SK-N-SH (cell line): ENCODE data around the gene ARHGEF12. TPM values are rescaled to one million over a fixed set of nuclear protein-coding genes. Genes with fewer than 3 reads are reported as not detected.

ENCODE experiments used
- CTCF ChIA-PET: fragments of 300-600, 350-600 bp; formaldehyde crosslinking; extraction: SDS; loops from one replicate; lab custom pipeline; 2021; lab: Yijun Ruan, JAX
- POLR2A ChIA-PET: fragments of 350-600 bp; sonication (Branson Sonifier 250); formaldehyde crosslinking; extraction: SDS; loops from one replicate; lab custom pipeline; 2020; ENCODE audit warnings: antibody characterized with exemption, inconsistent platforms; lab: Yijun Ruan, JAX
- DNase-seq: peaks from one replicate; pipeline ENCODE4 v3.0.0; 2012
- H2AFZ ChIP-seq: fragments of 200-600 bp; sonication (generic); 2 replicates; pipeline ENCODE4 v1.8.1; 2016; ENCODE audit warnings: antibody characterized with exemption, mild to moderate bottlenecking, low read depth
- H3F3A ChIP-seq: fragments of 200-600 bp; sonication (generic); replicated peaks from 2 replicates; pipeline ENCODE3; 2016; ENCODE audit warnings: antibody characterized with exemption, mild to moderate bottlenecking; ENCODE audit not compliant: insufficient read depth
- H3K27ac ChIP-seq, 2 experiments: fragments of 200-500 bp in 1 of 2; fragments of 200-600 bp in 1 of 2; sonication (Bioruptor generic) in 1 of 2; sonication (generic), shearing (Covaris generic) in 1 of 2; 2 replicates each; pipeline versions ENCODE4 v1.5.1 to v1.6.1; 2014 to 2016; ENCODE audit warnings: low read depth in 2 of 2, inconsistent platforms in 1 of 2, low read length in 1 of 2, mild to moderate bottlenecking in 1 of 2, mixed read lengths in 1 of 2
- H3K27me3 ChIP-seq: fragments of 200-600 bp; sonication (generic), shearing (Covaris generic); 2 replicates; pipeline ENCODE4 v1.6.1; 2016; ENCODE audit warnings: mixed run types; ENCODE audit not compliant: insufficient read depth
- H3K36me3 ChIP-seq, 2 experiments: fragments of 200-500 bp in 1 of 2; fragments of 200-600 bp in 1 of 2; sonication (Bioruptor generic) in 1 of 2; sonication (generic) in 1 of 2; replicated peaks in 1 of 2; 2 replicates each; pipeline versions ENCODE3 to v1.5.1; 2014 to 2016; ENCODE audit warnings: low read length in 1 of 2, mild to moderate bottlenecking in 1 of 2; ENCODE audit not compliant: insufficient read depth in 2 of 2, control insufficient read depth in 1 of 2
- H3K4me1 ChIP-seq, 2 experiments: fragments of 200-500 bp in 1 of 2; fragments of 200-600 bp in 1 of 2; sonication (Bioruptor generic) in 1 of 2; sonication (generic), shearing (Covaris generic) in 1 of 2; 2 replicates each; pipeline versions ENCODE4 v1.5.1 to v1.6.1; 2014 to 2016; ENCODE audit warnings: low read depth in 1 of 2, low read length in 1 of 2, mixed run types in 1 of 2; ENCODE audit not compliant: insufficient read depth in 2 of 2, control insufficient read depth in 1 of 2
- H3K4me2 ChIP-seq: fragments of 200-600 bp; sonication (generic), shearing (Covaris generic); 2 replicates; pipeline ENCODE4 v1.6.1; 2017; ENCODE audit warnings: mixed run types
- H3K4me3 ChIP-seq, 2 experiments: fragments of 200-500 bp in 1 of 2; fragments of 200-600 bp in 1 of 2; sonication (Bioruptor generic) in 1 of 2; sonication (generic), shearing (Covaris generic) in 1 of 2; 2 replicates each; pipeline versions ENCODE4 v1.5.1 to v1.8.1; 2014 to 2016; ENCODE audit warnings: low read depth in 2 of 2, inconsistent platforms in 1 of 2, low read length in 1 of 2, mild to moderate bottlenecking in 1 of 2, mixed read lengths in 1 of 2, moderate library complexity in 1 of 2
- H3K79me2 ChIP-seq: fragments of 200-600 bp; sonication (generic); 2 replicates; pipeline ENCODE4 v1.8.1; 2017; ENCODE audit warnings: mild to moderate bottlenecking; ENCODE audit not compliant: insufficient read depth
- H3K9ac ChIP-seq: fragments of 200-600 bp; sonication (generic); 2 replicates; pipeline ENCODE4 v1.6.1; 2017; ENCODE audit warnings: mixed run types
- H3K9me2 ChIP-seq: fragments of 200-600 bp; sonication (generic); 2 replicates; pipeline ENCODE4 v1.6.1; 2017; ENCODE audit warnings: mixed run types
- H3K9me3 ChIP-seq: fragments of 200-600 bp; sonication (generic); 2 replicates; pipeline ENCODE4 v1.6.1; 2017; ENCODE audit warnings: mixed run types, mild to moderate bottlenecking, moderate library complexity
- H4K20me1 ChIP-seq: fragments of 200-600 bp; sonication (generic); 2 replicates; pipeline ENCODE4 v1.6.1; 2017; ENCODE audit warnings: mild to moderate bottlenecking, mixed run types; ENCODE audit not compliant: insufficient read depth
- CHD2 ChIP-seq: fragments of 150-350 bp; IDR thresholded peaks from 2 replicates; pipeline ENCODE4 v1.6.1; 2018; ENCODE audit warnings: low read length; ENCODE audit not compliant: partially characterized antibody
- FOXJ3 ChIP-seq: sonication (generic); formaldehyde crosslinking; IDR thresholded peaks from 2 replicates; pipeline ENCODE4 v1.5.1; 2020; ENCODE audit warnings: mild to moderate bottlenecking, missing genetic modification reagents
- FOXM1 ChIP-seq: IDR thresholded peaks from 2 replicates; pipeline ENCODE4 v1.4.0; 2012; ENCODE audit warnings: low read depth, mild to moderate bottlenecking
- GABPA ChIP-seq: IDR thresholded peaks from 2 replicates; pipeline ENCODE4 v1.4.0; 2012; ENCODE audit warnings: low read depth, mild to moderate bottlenecking
- GATA2 ChIP-seq: sonication (generic); formaldehyde crosslinking; IDR thresholded peaks from 2 replicates; pipeline ENCODE4 v1.5.0; 2020; ENCODE audit warnings: mild to moderate bottlenecking, missing genetic modification reagents
- IRF3 ChIP-seq: fragments of 150-350 bp; IDR thresholded peaks from 2 replicates; pipeline ENCODE4 v1.6.1; 2016; ENCODE audit warnings: mild to moderate bottlenecking, low read depth, low read length
- JUND ChIP-seq: IDR thresholded peaks from 2 replicates; pipeline ENCODE4 v1.4.0; 2012
- MEF2A ChIP-seq: IDR thresholded peaks from 2 replicates; pipeline ENCODE4 v1.4.0; 2012; ENCODE audit warnings: low read depth, borderline replicate concordance
- NFIC ChIP-seq: IDR thresholded peaks from 2 replicates; pipeline ENCODE4 v1.4.0; 2012; ENCODE audit warnings: borderline replicate concordance
- NRF1 ChIP-seq: IDR thresholded peaks from 2 replicates; pipeline ENCODE4 v1.6.1; 2012; ENCODE audit warnings: low read depth, mild to moderate bottlenecking, low read length
- PBX3 ChIP-seq: IDR thresholded peaks from 2 replicates; pipeline ENCODE4; 2012
- POLR2AphosphoS5 ChIP-seq: IDR thresholded peaks from 2 replicates; pipeline ENCODE4 v1.6.1; 2012; ENCODE audit warnings: low read depth, low read length
- RAD21 ChIP-seq: IDR thresholded peaks from 2 replicates; pipeline ENCODE4 v1.6.1; 2012; ENCODE audit warnings: mild to moderate bottlenecking, low read length
- RCOR1 ChIP-seq: fragments of 150-350 bp; IDR thresholded peaks from 2 replicates; pipeline ENCODE4 v1.6.1; 2017; ENCODE audit warnings: antibody characterized with exemption, low read length
- RFX5 ChIP-seq: IDR thresholded peaks from 2 replicates; pipeline ENCODE4 v1.6.1; 2012; ENCODE audit warnings: mild to moderate bottlenecking, improper control_type of control experiment, low read length
- RXRA ChIP-seq: IDR thresholded peaks from 2 replicates; pipeline ENCODE4 v1.4.0; 2012; ENCODE audit warnings: low read depth, mild to moderate bottlenecking, borderline replicate concordance
- SIN3A ChIP-seq: IDR thresholded peaks from 2 replicates; pipeline ENCODE4 v1.6.1; 2012; ENCODE audit warnings: low read depth, mild to moderate bottlenecking, low read length, moderate library complexity, borderline replicate concordance
- SMC3 ChIP-seq: IDR thresholded peaks from 2 replicates; pipeline ENCODE4 v1.6.1; 2012; ENCODE audit warnings: low read depth, low read length, improper control_type of control experiment
- TCF12 ChIP-seq: IDR thresholded peaks from 2 replicates; pipeline ENCODE4 v1.4.0; 2012
- USF1 ChIP-seq: IDR thresholded peaks from 2 replicates; pipeline ENCODE4 v1.4.0; 2012; ENCODE audit warnings: low read depth, borderline replicate concordance
- USF2 ChIP-seq: fragments of 150-350 bp; IDR thresholded peaks from 2 replicates; pipeline ENCODE4 v1.6.1; 2017; ENCODE audit warnings: antibody characterized with exemption, low read length, low read depth, borderline replicate concordance
- YY1 ChIP-seq: IDR thresholded peaks from 2 replicates; pipeline ENCODE4 v1.4.0; 2012; ENCODE audit warnings: low read depth, mild to moderate bottlenecking
- ZBTB33 ChIP-seq: IDR thresholded peaks from 2 replicates; pipeline ENCODE4 v1.4.0; 2012; ENCODE audit warnings: low read depth, borderline replicate concordance
- WGBS: methylation state at CpG from one replicate; pipeline ENCODE4 v1.1.6; 2017; ENCODE audit warnings: low lambda C conversion rate; 5-methylcytosine and 5-hydroxymethylcytosine counted together
- polyA plus RNA-seq, 3 experiments: library from polyadenylated mRNA; depleted of rRNA; stranded (reverse); fragments of >200 nt; gene quantifications; 2 replicates each; pipeline ENCODE4 v1.2.3, GENCODE V29; 2012
- TF ChIP-seq, protein P1 (sequence below): fragments of 200-600 bp; sonication (generic); IDR thresholded peaks from 2 replicates; pipeline ENCODE4 v1.6.1; 2017; ENCODE audit warnings: antibody characterized with exemption, mild to moderate bottlenecking, moderate library complexity
- TF ChIP-seq, protein P2 (sequence below): IDR thresholded peaks from 2 replicates; pipeline ENCODE4 v1.4.0; 2012; ENCODE audit warnings: low read depth

ARHGEF12 gene
- polyA plus RNA-seq, 1 of the 3 experiments (the other 2 are of a cell fraction): 12.3 TPM

GRCh38 chr11:120511116-120511819, 175.1 kb downstream of the ARHGEF12 start, which contains the start of gene GRIK4:
TSS of gene GRIK4 (plus strand) at chr11:120511748. CDS start at chr11:120660319, 148,571 bp downstream.
- Histone ChIP-seq H3K4me2 (no peak within 1 kb of the TSS; the same call in 1 of the 2 replicates), H3K27ac (no peak within 1 kb of the TSS; a peak in 1 of 4 replicates), H3K27me3 (peaks cover 18% of the 10 kb centered on the region; the same call in 1 of the 2 replicates), H3K4me1 (peaks cover 0 to 20% of the 10 kb centered on the region in 2 experiments; a peak in 1 of 4 replicates), H3K79me2 (no peaks in the 10 kb centered on the region), H2AFZ (no peak within 1 kb of the TSS), H4K20me1 (no peaks in the 10 kb centered on the region), H3K36me3 (no peaks in the 10 kb centered on the region), H3K4me3 (peak within 1 kb of the TSS; percentile 54 to 56; a peak in 3 of 4 replicates), H3F3A (no peaks in the 10 kb centered on the region), H3K9ac (no peak within 1 kb of the TSS), H3K9me2 (no peaks in the 10 kb centered on the region), H3K9me3 (no peaks in the 10 kb centered on the region)
- ChIA-PET POLR2A (interaction anchor here (1.1 kb wide), 1 partner anchor 174 kb away, joined by 6 read pairs; no protein-coding TSS in a partner anchor), CTCF (interaction anchor here (0.6 to 8.8 kb wide), 123 partner anchors 8 to 687 kb away, joined by 3 to 168 read pairs (median 4); partner anchors contain the start of genes ARHGEF12 and TBCEL)
- 7% methylated on average over 3 of the region's 95 CpGs for WGBS
- DNase-seq: peak; percentile 96
- peak; percentile 97 for TF ChIP-seq SMC3
- TF ChIP-seq FOXM1: no peak
- no peak for TF ChIP-seq RXRA
- no peak for TF ChIP-seq JUND
- no peak for TF ChIP-seq USF1
- no peak for TF ChIP-seq MEF2A
- TF ChIP-seq NRF1: peak; percentile 45
- no peak for TF ChIP-seq PBX3
- no peak for TF ChIP-seq YY1
- TF ChIP-seq IRF3: no peak
- no peak for TF ChIP-seq USF2
- no peak for TF ChIP-seq TCF12
- TF ChIP-seq POLR2AphosphoS5: no peak
- TF ChIP-seq, protein P1, sequence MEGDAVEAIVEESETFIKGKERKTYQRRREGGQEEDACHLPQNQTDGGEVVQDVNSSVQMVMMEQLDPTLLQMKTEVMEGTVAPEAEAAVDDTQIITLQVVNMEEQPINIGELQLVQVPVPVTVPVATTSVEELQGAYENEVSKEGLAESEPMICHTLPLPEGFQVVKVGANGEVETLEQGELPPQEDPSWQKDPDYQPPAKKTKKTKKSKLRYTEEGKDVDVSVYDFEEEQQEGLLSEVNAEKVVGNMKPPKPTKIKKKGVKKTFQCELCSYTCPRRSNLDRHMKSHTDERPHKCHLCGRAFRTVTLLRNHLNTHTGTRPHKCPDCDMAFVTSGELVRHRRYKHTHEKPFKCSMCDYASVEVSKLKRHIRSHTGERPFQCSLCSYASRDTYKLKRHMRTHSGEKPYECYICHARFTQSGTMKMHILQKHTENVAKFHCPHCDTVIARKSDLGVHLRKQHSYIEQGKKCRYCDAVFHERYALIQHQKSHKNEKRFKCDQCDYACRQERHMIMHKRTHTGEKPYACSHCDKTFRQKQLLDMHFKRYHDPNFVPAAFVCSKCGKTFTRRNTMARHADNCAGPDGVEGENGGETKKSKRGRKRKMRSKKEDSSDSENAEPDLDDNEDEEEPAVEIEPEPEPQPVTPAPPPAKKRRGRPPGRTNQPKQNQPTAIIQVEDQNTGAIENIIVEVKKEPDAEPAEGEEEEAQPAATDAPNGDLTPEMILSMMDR: peak; percentile 90
- TF ChIP-seq, protein P2, sequence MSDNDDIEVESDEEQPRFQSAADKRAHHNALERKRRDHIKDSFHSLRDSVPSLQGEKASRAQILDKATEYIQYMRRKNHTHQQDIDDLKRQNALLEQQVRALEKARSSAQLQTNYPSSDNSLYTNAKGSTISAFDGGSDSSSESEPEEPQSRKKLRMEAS: no peak
- TF ChIP-seq RCOR1: 0 out of 2 replicates have a peak, but pooled peaks have one; percentile 15
- TF ChIP-seq ZBTB33: no peak
- TF ChIP-seq RFX5: no peak
- no peak for TF ChIP-seq GABPA
- no peak for TF ChIP-seq NFIC
- no peak for TF ChIP-seq FOXJ3
- no peak for TF ChIP-seq CHD2
- no peak for TF ChIP-seq GATA2 (CRISPR knock-in tag)
- peak; percentile 96 for TF ChIP-seq RAD21
- no peak for TF ChIP-seq SIN3A
